Measurements from ENCODE around the gene DHRS9.
A peak's percentile ranks its signal among the peaks of the same experiment; 100 is the strongest.
"Not testable (repeated sequence)": the region's sequence is repeated elsewhere in the genome, so short reads cannot be mapped to it uniquely, and the experiment has no call there.

DHRS9 gene

GRCh38 chr2:169119123-169119760 lies 49.9 kb downstream of the DHRS9 start:
- DNase-seq: no peak
- H3K27me3 ChIP-seq (replicated peaks): no peaks in the 10 kb centered on the region
- H3K27ac ChIP-seq: no peak overlapping the region

GRCh38 chr2:169119851-169120250 lies 50.5 kb downstream of the DHRS9 start:
- Histone ChIP-seq H3K27ac (no peak overlapping the region), H3K27me3 (replicated peaks) (peaks cover under 1% of the 10 kb centered on the region), H3K36me3 (replicated peaks) (no peaks in the 10 kb centered on the region), H3K4me3 (ENCODE audit: low read depth, low read length) (no peak overlapping the region)
- TF ChIP-seq CTCF (IDR thresholded peaks at IDR 0.05; ENCODE audit: low read depth, low read length, missing control alignments): no peak
- in situ Hi-C loops (cut with HindIII; ENCODE audit: low pct_ligation_motif_present, low sequenced_read_pairs): no loop called here
- DNase-seq: no peak

More at GRCh38 chr2:169119123-169119760, 49.9 kb downstream of the DHRS9 start:
- Histone ChIP-seq H3K4me3 (ENCODE audit: low read depth, low read length) (no peak overlapping the region), H3K36me3 (replicated peaks) (no peaks in the 10 kb centered on the region)
- TF ChIP-seq CTCF (IDR thresholded peaks at IDR 0.05; ENCODE audit: low read depth, low read length, missing control alignments): no peak
- in situ Hi-C loops (cut with HindIII; ENCODE audit: low pct_ligation_motif_present, low sequenced_read_pairs): no loop called here

DNA sequence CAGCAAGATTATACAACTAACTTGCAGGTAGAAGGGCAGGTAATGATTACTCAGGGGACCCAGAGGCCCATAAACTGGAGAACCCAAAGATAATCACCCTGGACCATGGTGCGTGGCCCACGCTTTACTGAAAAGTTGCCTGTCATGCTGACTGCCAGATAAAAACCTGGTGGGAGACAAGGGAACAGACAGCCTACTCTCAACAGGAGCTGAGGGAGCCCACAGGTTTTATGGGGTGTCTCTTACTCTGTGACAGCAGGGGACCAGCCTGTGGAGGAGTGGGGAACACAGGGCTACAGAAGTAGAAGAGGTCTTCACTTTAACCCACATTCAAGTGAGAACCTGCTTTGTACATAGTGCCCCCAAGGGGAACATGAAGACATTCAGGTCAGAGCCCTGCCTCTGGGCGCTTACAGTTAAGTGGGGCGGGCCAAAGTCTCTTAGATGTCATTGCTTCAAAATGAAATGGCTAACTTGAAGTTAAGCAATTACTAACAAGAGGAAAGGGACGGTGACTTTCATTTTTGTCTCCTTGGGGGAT lies 60.4 kb downstream of the DHRS9 start:
- no peak for TF ChIP-seq CTCF (IDR thresholded peaks at IDR 0.05; ENCODE audit: low read depth, low read length, missing control alignments)
- no peak for DNase-seq
- in situ Hi-C loops (cut with HindIII; ENCODE audit: low pct_ligation_motif_present, low sequenced_read_pairs): loop anchor here (25.0 kb wide), 1 partner anchor 167 kb away; no protein-coding TSS in a partner anchor
- H3K27me3 ChIP-seq (replicated peaks): peaks cover 2% of the 10 kb centered on the region
- H3K36me3 ChIP-seq (replicated peaks): no peaks in the 10 kb centered on the region
- H3K4me3 ChIP-seq (ENCODE audit: low read depth, low read length): no peak overlapping the region
- no peak overlapping the region for H3K27ac ChIP-seq

DNA sequence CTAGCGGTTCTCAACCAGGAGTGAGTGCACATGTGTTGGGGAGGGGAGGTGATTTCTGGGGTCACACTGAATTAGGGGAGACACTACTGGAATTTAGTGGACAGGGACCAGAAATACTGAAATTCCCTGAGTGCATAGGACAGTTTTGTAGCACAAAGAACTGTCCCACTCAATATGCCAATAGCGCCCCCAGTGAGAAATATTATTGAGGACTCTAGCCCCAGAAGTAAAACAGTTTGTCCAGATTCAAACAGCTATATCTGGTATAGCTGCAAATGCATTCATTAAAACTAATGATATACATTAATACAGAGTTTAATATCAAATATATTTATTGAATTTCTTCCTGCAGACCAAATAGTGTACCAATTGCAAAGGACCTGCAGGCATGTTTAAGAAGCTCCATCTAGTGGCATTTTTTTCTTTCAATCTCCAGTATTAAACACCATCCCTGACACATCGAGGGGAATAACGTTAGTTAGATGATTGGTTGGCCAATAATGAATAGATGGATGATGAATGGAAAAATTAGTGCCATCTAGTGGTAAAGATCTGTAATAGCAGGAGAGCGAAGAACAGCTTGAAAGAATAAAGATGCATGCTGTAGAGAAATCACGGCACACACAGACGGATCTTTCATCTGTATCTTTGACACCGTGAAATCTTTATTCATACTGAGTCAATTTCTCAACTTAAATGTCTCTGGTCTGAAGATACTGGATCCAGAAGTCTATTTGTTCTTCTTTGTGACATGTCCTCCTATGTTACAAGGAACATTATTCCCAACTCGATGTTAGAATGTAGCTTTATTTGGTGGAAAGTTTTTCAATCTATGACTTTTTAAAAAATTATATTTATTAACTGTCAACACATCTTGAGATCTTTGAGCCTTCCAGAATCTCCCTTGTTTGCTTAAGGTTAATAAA lies 62.5 kb downstream of the DHRS9 start:
- H3K27ac ChIP-seq: no peak overlapping the region
- DNase-seq: peak; percentile 47
- H3K36me3 ChIP-seq (replicated peaks): no peaks in the 10 kb centered on the region
- H3K27me3 ChIP-seq (replicated peaks): no peaks in the 10 kb centered on the region
- peak; percentile 60 for TF ChIP-seq CTCF (IDR thresholded peaks at IDR 0.05; ENCODE audit: low read depth, low read length, missing control alignments)
- in situ Hi-C loops (cut with HindIII; ENCODE audit: low pct_ligation_motif_present, low sequenced_read_pairs): loop anchor here (25.0 kb wide), 1 partner anchor 170 kb away; no protein-coding TSS in a partner anchor
- no peak overlapping the region for H3K4me3 ChIP-seq (ENCODE audit: low read depth, low read length)

- H3K27ac ChIP-seq; DNase-seq; H3K27me3 ChIP-seq (replicated peaks); H3K4me3 ChIP-seq (ENCODE audit: low read depth, low read length); H3K36me3 ChIP-seq (replicated peaks): not testable (repeated sequence)
- in situ Hi-C loops (cut with HindIII; ENCODE audit: low pct_ligation_motif_present, low sequenced_read_pairs): loop anchor here (25.0 kb wide), 1 partner anchor 172 kb away; no protein-coding TSS in a partner anchor
Observed at GRCh38 chr2:169134272-169134671, 64.9 kb downstream of the DHRS9 start.

- H3K4me3 ChIP-seq (ENCODE audit: low read depth, low read length); H3K27ac ChIP-seq; DNase-seq; H3K36me3 ChIP-seq (replicated peaks); H3K27me3 ChIP-seq (replicated peaks): not testable (repeated sequence)
- in situ Hi-C loops (cut with HindIII; ENCODE audit: low pct_ligation_motif_present, low sequenced_read_pairs): loop anchor here (25.0 kb wide), 1 partner anchor 174 kb away; no protein-coding TSS in a partner anchor
Observed at GRCh38 chr2:169136428-169136827, 67.1 kb downstream of the DHRS9 start.
